GM21723 (cell line): ENCODE data around the gene THPO.

Experiments
- ATAC-seq: cut with Tn5 transposase; IDR thresholded peaks from one replicate; pipeline ENCODE4 v1.9.1; 2021; ENCODE audit warnings: mild to moderate bottlenecking, moderate library complexity; ENCODE audit not compliant: unreplicated experiment

Gene THPO

GRCh38 chr3:184368116-184368515 is 9.9 kb downstream of the THPO start:
- ATAC-seq = no peak

- ATAC-seq = no peak
Measured at GRCh38 chr3:184366619-184367289, 11.3 kb downstream of the THPO start.

DNA sequence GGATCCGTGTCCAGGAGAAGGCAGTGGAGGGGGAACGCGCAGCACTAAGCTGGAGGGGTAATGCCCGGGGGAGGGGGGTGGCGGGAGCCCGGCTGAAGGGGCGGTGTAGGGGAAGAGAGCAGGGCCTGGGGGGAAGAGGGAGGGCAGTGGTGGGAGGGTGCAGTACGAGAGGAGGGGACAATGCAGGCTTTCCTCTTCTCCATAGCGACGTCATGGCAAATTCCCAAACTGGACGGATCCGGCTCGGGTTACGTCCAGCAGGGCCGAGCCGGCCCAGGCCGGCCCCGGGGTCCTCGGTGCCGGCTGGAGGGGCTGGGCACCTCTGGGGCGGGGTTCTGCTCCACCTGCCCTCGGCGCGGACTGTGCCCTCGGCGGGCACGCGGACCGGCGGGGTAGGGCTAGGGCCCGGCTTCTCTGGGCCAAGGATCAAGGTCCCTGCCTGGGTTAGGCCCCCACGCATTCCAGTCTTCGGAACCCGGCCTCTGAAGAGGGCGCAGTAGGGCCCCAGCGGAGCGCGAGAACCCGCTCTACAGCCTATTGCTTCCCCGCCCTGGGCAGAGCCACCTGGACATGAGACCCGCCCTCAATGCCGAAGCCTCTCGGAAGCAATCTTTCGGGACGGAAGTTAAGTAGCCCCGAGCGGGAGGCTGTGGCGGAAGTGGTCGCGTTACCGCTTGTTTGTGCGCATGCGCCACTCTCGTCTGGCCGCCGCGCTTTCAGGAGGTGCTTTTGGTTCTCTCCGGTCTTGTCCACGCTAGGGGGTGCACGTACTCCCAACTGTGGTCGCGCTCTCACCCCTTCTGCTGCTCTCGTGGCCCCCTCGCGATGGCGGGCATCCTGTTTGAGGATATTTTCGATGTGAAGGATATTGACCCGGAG is 15.1 kb downstream of the THPO start:
- ATAC-seq = peak; percentile 86

GRCh38 chr3:184361932-184362667 is 15.9 kb downstream of the THPO start:
- ATAC-seq = peak; percentile 5

DNA sequence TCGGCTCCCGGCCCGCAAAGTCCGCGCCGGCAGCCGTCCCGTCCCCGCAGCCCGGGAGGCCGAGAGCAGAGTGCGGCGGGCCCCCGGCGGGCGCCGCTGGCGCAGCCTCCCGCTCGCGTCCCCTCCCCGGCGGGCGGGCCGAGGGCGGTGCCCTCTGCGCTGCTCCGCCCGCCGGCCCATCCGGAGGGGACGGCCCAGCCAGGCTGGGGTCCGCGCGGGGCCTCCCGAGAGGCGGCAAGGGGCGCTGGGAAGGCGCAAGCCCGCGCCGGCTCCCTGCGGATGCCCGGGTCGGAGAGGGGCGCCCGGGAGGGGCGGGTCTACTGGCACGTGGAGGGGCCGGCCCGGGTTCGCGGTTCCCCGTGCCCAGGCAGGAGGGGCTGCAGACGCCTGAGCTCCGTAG is 16.5 kb downstream of the THPO start, which contains the start of the genes CLCN2 and POLR2H:
CLCN2 (minus strand) TSS at position 74 of the 400 bp plus-strand sequence. CDS start 126 bp downstream, outside the sequence.
POLR2H (plus strand) TSS at position 179 of the 400 bp plus-strand sequence. CDS start 1,783 bp downstream, outside the sequence.
- peak; percentile 53 for ATAC-seq

DNA sequence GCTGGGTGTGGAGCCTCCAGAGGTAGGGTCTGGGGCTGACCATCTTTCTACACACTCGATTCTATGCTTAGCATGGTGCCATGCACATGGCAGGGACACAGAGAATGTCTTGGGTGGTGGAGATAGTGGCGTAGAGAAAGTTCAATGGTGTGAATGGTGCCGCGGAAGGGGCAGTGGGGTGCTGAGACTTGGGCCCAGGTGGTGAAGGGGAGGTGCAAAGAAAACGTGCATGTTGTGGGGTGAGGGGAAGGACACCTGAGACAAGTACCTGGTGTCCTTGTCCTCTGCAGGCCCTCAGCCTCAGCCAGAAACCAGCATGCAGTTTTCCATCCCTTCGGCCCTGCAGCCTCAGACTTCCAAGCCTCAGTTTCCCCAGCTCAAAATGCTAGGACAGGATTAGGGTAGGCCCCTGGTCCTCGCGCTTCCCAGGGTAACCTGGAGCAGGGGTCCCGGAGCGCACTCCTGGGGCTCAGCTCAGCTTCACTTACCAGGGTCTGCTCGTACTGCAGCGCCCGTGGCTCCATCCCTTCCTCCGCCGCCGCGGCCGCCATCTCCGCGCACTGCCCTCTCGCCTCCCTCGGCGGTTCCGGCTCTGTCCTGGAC is 17.0 kb downstream of the THPO start:
- peak; percentile 2 for ATAC-seq

GRCh38 chr3:184360070-184360928 is 17.7 kb downstream of the THPO start:
- ATAC-seq = no peak

- ATAC-seq = no peak
Measured at GRCh38 chr3:184359610-184360009, 18.4 kb downstream of the THPO start.

DNA sequence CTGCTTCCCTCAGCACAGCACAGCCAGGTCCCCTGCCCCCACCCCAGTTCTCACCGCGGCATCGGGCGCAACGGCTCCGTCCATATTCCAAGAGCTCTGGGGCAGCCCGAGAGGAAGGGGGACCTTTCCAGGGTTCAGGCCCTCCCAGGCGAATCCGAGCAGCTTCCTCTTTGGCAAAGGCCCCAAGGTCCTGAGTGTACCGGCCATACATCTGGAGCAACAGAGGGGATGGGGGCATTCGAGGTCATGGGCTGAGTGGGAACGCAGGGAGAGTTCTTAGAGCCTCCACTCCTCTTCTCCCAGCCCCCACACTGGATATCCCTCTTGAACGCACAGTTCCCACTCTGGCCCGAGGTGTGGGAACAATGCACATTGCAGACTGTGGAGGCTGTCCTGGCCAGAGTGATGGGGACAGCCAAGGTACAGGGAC is 19.1 kb downstream of the THPO start:
- no peak for ATAC-seq

- ATAC-seq = no peak
Measured at GRCh38 chr3:184358124-184358767, 19.8 kb downstream of the THPO start.

GRCh38 chr3:184357248-184358123 is 20.5 kb downstream of the THPO start:
- ATAC-seq = no peak

- no peak for ATAC-seq
Measured at GRCh38 chr3:184355261-184356040, 22.6 kb downstream of the THPO start.

DNA sequence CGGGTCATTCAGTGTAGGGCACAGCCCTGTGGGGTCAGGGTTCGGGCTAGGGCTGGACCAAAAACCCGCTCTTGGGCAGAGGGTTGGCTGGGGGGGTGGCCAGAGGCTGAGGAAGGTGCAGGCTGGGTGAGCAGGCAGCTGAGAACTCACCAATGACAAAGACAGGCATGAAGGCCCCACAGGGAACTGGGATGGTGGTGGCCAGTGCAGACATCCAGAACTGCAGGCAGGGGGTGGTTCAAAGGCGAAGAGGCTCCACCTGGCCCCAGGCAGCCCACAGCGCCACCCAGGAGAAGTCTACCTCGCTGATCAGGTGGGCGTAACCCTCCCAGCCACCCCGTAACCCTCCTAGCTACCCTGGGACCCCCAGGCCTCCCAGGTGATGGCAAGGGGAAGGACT is 23.3 kb downstream of the THPO start:
- ATAC-seq = no peak

DNA sequence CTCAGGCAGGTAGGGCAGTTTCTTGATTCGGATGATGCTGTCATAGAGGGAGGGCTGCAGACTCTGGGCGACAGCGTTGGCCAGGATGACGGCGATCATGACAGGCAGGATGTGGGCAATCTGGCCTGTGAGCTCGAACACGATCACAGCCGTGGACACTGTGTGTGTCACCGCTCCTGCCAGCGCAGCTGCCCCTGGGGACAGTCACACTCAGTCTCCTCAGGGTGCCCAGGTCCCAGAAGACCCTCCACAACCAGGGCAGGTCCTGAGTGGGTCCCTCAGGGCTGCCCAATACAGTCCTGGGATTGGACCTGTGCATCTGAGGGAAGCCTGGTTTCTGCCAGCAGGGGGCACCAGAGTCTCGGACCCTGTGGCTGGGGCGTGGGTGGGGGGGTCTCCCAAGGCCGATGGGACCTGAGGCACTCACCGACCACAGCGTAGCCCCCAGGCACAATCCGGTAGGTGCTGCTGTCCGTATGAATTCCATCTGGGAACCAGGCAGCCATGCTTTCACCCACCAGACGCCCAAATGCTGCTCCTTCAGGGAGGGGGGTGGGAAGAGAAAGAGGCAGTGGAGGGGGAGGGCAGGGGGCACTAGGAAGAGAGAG is 23.8 kb downstream of the THPO start:
- ATAC-seq = peak; percentile 55

DNA sequence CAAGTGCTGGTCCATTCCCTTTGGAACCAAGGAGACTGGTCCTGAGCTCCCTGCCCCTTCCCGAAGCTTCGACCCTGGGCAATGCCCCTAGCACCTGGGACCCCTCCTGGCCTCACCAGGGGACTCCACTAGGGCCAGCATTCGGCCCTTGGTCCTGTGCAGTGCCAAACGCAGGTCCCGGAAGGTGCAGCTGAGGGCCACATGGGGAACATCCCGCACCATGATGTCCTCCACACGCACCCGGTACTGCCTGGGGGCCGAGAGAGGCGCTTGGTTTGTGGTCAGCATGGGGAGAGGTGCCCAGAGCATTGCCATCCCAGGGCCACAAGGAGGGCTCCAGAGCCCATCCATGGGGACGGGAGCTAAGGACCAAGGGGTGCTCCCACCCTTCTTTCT is 24.5 kb downstream of the THPO start:
- ATAC-seq = no peak

DNA sequence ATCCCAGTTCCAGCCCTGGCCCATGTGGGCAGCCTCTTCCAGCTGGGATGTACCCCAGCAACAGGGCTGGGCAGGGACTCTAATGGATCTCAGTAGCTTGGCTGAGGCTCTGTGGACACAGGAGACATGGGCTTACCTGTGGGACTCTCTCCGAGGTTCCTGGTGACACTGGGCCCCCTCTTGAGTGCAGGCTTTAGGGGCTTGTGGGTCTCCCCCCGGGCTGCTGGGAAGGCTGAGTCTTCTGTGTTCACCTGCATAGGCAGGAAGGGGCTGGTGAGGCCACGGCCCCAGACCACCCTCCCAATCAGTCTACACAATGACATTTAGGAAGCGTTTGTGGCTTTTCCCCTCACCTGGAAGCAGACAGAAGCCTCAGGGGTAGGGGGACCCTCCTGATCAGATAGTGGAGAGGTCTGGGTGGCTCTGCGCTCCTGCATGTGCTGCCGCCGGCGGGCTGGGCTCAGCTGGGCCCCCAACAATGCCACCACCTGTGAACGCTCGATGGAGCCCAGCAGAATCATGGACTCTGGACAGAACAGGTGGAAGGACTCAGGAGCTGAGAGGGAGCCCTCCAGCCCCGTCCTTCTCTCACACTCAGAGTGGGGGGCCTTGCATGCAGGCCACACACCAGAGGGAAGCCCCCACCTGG is 25.0 kb downstream of the THPO start:
- ATAC-seq = no peak
